HL-60 (cell line): Measurements from ENCODE around the gene PCSK5.

Experiments
- DNase-seq, 2 experiments: peaks; one replicate each; pipeline ENCODE4 v3.0.0-alpha.2; 2010 to 2020; ENCODE audit warnings: low read depth in 1 of 2, low spot score in 1 of 2
- H3K27ac ChIP-seq: fragments of 250-450 bp; sonication (Bioruptor Pico); replicated peaks from 2 replicates; pipeline ENCODE4 v1.5.1; 2020; ENCODE audit warnings: mild to moderate bottlenecking, moderate library complexity
- H3K27me3 ChIP-seq: fragments of 250-450 bp; sonication (Bioruptor Pico); 2 replicates; pipeline ENCODE4 v1.5.1; 2021; ENCODE audit warnings: mild to moderate bottlenecking, moderate library complexity; ENCODE audit not compliant: insufficient read depth, poor library complexity, severe bottlenecking
- H3K4me3 ChIP-seq: replicated peaks from 2 replicates; pipeline ENCODE4 v1.5.1; 2011; ENCODE audit warnings: mild to moderate bottlenecking, control low read depth, low read length; ENCODE audit not compliant: insufficient read depth
- CTCF ChIP-seq: IDR thresholded peaks from one replicate; pipeline ENCODE4 v1.5.1; 2011; ENCODE audit warnings: low read length, control low read depth, inconsistent platforms; ENCODE audit not compliant: insufficient read depth
- GABPA ChIP-seq: IDR thresholded peaks from 2 replicates; pipeline ENCODE4 v1.6.1; 2012; ENCODE audit warnings: low read depth
- POLR2AphosphoS5 ChIP-seq: IDR thresholded peaks from 2 replicates; pipeline ENCODE4 v1.6.1; 2012; ENCODE audit warnings: low read depth
- SPI1 ChIP-seq: IDR thresholded peaks from 2 replicates; pipeline ENCODE4 v1.6.1; 2012; ENCODE audit warnings: low read depth, mild to moderate bottlenecking, borderline replicate concordance
- TF ChIP-seq, protein P1 (sequence below): IDR thresholded peaks from 2 replicates; pipeline ENCODE4 v1.6.1; 2012; ENCODE audit warnings: low read depth; ENCODE audit not compliant: insufficient replicate concordance

Gene PCSK5

DNA sequence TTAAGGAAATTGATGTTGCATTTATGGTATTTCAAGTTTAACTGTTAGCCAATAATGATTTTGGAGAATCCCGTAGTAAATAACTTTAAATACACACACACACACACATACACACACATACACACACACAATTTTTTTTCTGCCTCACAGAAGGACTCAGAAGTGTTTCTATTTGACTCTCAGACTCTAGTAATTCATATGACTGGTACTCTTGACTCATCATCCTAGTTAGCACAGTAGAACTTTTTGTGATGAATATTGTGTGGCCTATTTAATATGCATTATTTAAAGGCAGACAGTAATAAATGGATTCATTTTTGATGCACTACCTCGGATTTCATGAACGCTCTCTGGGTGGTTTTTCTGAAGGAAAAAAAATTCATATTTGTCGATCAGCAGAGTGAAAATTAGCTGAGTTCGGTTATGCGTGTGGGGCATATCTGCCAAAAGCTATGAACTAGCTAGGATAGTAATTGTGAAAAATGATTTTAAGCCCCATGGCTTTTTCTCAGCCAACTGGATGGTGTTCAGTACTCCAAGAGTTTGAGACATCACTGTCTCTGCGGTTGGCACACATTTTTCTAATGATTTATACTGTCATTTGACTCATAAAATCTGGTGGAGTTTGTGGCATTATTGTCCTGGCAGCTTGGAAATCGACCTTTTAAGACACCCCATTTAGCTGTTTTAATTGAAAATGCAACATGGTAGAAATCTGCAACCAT lies 102.2 kb downstream of the PCSK5 start:
- TF ChIP-seq, protein P1, sequence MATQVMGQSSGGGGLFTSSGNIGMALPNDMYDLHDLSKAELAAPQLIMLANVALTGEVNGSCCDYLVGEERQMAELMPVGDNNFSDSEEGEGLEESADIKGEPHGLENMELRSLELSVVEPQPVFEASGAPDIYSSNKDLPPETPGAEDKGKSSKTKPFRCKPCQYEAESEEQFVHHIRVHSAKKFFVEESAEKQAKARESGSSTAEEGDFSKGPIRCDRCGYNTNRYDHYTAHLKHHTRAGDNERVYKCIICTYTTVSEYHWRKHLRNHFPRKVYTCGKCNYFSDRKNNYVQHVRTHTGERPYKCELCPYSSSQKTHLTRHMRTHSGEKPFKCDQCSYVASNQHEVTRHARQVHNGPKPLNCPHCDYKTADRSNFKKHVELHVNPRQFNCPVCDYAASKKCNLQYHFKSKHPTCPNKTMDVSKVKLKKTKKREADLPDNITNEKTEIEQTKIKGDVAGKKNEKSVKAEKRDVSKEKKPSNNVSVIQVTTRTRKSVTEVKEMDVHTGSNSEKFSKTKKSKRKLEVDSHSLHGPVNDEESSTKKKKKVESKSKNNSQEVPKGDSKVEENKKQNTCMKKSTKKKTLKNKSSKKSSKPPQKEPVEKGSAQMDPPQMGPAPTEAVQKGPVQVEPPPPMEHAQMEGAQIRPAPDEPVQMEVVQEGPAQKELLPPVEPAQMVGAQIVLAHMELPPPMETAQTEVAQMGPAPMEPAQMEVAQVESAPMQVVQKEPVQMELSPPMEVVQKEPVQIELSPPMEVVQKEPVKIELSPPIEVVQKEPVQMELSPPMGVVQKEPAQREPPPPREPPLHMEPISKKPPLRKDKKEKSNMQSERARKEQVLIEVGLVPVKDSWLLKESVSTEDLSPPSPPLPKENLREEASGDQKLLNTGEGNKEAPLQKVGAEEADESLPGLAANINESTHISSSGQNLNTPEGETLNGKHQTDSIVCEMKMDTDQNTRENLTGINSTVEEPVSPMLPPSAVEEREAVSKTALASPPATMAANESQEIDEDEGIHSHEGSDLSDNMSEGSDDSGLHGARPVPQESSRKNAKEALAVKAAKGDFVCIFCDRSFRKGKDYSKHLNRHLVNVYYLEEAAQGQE: no peak
- no peak for TF ChIP-seq GABPA
- TF ChIP-seq CTCF: no peak
- no peak for TF ChIP-seq SPI1
- Histone ChIP-seq H3K27me3 (no peaks in the 10 kb centered on the region), H3K27ac (no peak overlapping the region), H3K4me3 (no peak overlapping the region)
- DNase-seq: no peak

DNA sequence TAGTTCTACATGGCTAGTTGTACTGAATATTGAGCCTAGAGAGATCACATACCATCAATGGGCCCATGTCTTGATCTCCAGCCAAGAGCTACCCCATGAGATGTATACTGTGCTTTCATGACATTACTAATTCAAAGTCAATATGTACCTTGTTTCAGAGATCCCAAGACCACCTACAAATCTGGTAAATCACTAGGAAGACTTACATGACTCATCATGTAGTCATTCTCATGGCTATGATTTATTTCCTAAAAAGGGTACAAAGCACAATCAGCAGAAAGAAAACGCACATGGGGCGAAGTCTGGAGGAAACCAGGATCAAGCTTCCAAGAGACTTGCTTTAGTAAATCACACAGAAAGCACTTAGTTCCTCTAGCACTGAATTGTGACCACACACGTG lies 103.0 kb downstream of the PCSK5 start:
- TF ChIP-seq GABPA (no peak), CTCF (no peak), SPI1 (no peak), POLR2AphosphoS5 (no peak)
- TF ChIP-seq, protein P1: no peak
- H3K4me3 ChIP-seq: no peak overlapping the region
- H3K27me3 ChIP-seq: no peaks in the 10 kb centered on the region
- H3K27ac ChIP-seq: no peak overlapping the region
- DNase-seq: no peak

DNA sequence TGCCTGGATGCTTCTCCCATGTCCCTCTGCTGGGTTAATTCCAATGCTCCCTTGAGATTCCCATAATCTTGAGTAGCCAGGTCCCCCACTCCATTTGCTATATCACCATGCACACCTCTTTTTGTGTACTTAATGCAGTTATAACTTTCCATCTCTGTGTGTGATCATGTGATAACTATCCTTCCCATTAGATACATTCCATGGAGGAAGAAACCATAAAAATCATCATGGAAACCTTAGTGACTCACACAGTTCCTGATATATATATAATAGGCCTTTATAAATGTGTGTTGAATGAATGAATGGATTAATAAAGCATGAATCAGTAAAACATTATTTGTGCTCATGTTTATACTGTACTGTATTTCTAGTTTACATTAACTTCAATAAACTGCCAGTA lies 104.6 kb downstream of the PCSK5 start:
- Histone ChIP-seq H3K27me3 (no peaks in the 10 kb centered on the region), H3K4me3 (no peak overlapping the region), H3K27ac (no peak overlapping the region)
- DNase-seq: no peak
- TF ChIP-seq, protein P1: no peak
- TF ChIP-seq CTCF (no peak), SPI1 (no peak), GABPA (no peak), POLR2AphosphoS5 (no peak)
